Hematopoietic multipotent progenitor cell treated with erythropoietin and hydrocortisone succinate and interleukin-3 and kit ligand, for 17 days (in vitro differentiated cells): ENCODE data around the gene PPFIA2.

Source experiments
- DNase-seq: peaks from one replicate; pipeline ENCODE4 v3.0.0-alpha.2; 2015; ENCODE audit warnings: low spot score

Gene PPFIA2

DNA sequence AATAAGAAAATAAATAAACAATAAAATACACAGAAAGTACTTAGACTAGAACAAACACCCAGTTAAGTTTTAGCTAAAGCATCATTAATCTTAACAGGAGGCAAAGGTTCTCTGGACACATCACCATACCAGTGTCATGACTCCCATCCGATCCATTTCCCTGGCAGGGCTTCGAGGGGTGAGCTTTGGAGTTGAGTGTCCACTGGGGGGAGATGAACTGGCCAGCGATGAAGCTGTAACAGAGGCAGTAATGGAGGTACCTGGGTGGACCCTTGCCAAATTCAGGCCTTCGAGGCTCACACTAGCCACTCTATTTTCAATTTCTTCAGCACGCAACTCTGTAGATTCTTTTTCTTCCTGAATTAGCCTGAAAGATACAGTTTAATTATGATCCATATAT is 411.7 kb downstream of the PPFIA2 start:
- no peak for DNase-seq

GRCh38 chr12:81340910-81341309 is 418.2 kb downstream of the PPFIA2 start:
- DNase-seq, result no peak

DNA sequence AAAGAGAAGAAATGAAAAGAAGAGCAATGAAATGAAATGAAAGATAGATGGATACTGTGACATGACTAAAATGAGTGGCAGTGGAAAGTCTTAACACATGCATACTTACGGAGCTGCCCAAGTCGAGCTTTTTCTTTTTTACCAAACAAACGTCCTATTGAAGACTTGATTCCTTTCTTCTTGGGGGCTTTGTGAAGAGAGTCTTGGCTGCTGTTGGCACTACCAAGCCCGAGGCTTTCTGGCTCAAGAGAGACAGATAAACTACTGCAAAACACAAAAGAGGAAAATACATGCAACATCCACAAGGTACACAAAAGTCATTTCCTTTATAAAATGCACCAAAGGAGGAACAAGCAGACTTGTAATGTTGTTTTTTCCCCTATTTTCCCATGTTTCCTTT is 420.1 kb downstream of the PPFIA2 start:
- DNase-seq, result no peak

DNA sequence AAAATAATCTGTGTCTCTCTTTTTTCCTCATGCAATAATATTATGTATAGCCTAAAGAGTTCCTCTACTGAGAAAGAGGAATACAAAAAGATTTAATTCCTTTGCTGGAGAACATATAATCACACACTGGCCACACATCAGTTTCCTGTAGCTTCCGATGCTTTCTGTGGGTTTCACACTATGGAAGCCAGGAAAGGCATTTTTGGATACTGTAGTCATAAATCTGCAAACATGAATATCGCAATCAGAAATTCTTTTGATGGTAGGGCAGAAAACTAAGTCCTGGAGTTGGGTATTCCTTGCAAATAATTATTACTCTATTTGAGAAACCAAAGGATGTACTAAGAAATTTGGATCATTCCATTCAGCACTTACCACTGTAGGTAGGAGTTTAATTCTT is 421.3 kb downstream of the PPFIA2 start:
- no peak for DNase-seq

GRCh38 chr12:81333812-81334211 is 425.3 kb downstream of the PPFIA2 start:
- DNase-seq, result no peak

DNA sequence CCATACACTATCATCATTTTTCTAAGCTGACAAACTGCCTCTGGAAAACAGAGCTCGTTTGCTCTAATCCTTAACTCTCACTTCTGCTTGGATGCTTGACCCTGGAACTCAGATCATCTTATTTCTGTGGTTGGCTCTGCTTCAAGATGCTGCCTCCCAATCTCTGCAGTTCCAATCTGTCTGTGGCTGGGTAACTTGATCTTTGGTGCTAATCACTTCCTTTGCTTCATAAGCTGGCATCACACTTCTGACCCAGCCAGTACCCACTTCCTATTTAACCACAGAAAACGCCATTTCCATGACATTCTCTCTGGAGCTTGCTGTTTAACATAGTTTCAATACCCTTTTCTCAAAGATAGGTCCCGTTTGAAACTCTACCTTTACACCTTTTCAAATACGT is 427.1 kb downstream of the PPFIA2 start:
- no peak for DNase-seq

GRCh38 chr12:81330480-81330879 is 428.7 kb downstream of the PPFIA2 start:
- no peak for DNase-seq

- DNase-seq, result no peak
Observed at GRCh38 chr12:81329085-81329484, 430.1 kb downstream of the PPFIA2 start.

GRCh38 chr12:81327425-81327824 is 431.7 kb downstream of the PPFIA2 start:
- DNase-seq, result no peak

- no peak for DNase-seq
Observed at GRCh38 chr12:81325086-81325485, 434.1 kb downstream of the PPFIA2 start.

GRCh38 chr12:81314903-81315531 is 444.1 kb downstream of the PPFIA2 start:
- no peak for DNase-seq

DNA sequence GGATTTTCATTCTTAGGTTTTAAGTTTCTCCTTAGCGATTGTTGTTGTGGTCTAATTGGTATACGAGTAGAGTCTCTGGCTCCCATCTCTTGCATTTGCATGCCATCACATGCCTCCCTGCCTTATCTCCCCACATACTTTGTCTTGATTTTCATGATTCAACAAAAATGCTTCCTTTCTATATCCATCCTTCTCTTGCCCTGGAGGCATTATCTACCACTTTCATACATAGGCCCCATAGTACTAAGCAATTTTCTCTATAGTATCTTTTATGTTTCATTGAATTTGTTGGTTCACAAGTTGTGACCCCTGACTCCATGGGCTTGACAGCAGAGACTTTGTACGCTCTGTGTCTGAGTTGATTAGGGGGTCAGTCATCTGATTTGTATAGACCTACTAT is 455.2 kb downstream of the PPFIA2 start:
- DNase-seq, result no peak

DNA sequence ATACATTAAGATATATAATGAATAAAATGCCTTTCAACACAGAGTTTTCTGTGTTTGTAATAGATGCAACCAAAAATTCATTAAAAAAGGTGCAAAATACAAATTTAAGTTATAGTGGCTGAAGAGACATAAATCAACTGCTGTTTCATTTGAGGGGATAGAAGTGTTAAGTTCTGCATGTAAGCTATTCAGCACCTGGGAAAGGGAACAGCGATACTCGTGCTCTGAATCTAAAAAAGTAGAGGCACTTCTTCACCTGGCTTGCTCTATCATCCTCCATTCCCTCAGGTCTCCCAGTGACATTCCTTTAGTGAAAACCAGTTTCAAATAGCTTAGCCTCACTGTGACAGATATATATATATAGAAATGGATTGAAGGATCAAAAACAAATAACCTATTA is 458.7 kb downstream of the PPFIA2 start:
- no peak for DNase-seq

- DNase-seq, result no peak
Observed at GRCh38 chr12:81297601-81298000, 461.5 kb downstream of the PPFIA2 start.

GRCh38 chr12:81296556-81297305 is 462.4 kb downstream of the PPFIA2 start:
- no peak for DNase-seq

GRCh38 chr12:81295251-81295650 is 463.9 kb downstream of the PPFIA2 start:
- no peak for DNase-seq

DNA sequence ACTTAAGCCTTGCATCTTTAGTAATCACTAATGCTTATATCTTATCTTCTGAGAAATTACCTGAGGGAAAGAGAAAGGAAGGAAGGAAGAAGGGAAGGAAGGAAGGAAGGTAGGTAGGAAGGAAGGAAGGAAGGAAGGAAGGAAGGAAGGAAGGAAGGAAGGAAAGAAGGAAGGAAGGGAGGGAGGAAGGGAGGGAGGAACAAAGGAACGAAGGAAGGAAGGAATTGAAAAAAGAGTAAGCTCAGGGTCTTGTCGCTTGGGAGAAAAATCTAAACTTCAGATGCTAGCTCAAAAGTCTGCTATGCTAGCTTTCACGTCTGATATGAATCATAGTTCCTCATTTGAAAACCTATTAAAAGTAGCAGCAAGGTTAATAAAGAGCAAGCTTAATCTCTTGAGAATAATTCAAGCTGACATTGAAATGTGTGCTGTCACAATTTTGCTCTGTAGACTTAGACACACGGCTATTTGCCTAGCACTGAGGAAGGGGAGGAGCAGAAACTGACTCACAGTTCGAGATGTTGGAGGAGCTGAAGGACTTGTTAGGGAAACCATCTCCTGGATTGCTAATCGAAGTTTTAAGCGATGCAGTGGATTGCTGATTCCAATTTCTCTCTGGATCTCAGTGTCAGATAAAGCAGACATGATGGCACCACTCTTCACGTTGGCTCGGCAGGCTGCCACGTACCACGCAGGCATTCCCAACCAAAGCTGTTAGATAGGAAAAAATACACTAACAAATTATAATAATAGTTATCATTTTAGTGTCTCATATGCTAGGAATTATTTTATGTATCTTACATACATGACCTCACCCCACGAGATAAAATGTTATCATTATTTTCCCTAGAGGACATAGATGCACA is 464.6 kb downstream of the PPFIA2 start:
- no peak for DNase-seq

DNA sequence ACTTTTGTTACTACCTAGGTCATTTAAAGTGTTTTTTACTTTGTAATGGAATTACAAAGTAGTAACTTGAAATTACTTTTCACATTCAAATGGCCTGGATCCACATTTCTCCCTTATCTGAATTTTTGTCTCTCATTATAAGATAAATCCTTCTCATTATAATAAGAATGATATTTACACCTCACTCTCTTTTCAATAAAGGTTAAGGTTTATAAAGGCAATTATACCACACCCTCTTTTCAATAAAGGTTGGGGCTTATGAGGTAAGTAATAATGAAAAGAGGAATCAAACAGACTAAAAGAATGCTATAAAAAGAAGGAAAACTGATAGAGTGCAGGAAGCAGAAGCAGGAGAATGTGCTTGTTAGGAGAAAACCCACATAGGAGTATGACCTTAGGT is 470.5 kb downstream of the PPFIA2 start:
- no peak for DNase-seq

- DNase-seq, result no peak
Observed at GRCh38 chr12:81284137-81284536, 475.0 kb downstream of the PPFIA2 start.

GRCh38 chr12:81274637-81275529 is 484.3 kb downstream of the PPFIA2 start:
- no peak for DNase-seq

GRCh38 chr12:81270385-81270784 is 488.8 kb downstream of the PPFIA2 start:
- no peak for DNase-seq

GRCh38 chr12:81263072-81263471 is 496.1 kb downstream of the PPFIA2 start:
- no peak for DNase-seq
